ENCODE measurements around the gene ACE.

DNA sequence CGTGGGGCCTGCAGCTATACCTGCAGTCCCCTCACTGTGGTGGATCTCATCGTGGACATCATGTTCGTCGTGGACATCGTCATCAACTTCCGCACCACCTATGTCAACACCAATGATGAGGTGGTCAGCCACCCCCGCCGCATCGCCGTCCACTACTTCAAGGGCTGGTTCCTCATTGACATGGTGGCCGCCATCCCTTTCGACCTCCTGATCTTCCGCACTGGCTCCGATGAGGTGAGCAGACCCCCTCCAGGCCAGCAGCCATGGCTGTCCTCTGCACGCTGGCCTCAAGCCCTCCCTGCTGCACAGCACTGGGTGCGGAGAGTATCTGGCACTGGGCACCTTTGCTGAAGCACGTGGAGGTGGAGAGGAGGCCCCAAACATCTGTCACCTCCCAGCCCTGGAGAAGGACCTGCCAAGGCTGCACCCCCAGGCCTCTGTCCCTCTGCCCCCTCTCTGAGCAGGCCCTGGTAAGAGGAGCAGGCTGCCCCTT is 57.3 kb downstream of the ACE start:
- TF ChIP-seq, protein P1, sequence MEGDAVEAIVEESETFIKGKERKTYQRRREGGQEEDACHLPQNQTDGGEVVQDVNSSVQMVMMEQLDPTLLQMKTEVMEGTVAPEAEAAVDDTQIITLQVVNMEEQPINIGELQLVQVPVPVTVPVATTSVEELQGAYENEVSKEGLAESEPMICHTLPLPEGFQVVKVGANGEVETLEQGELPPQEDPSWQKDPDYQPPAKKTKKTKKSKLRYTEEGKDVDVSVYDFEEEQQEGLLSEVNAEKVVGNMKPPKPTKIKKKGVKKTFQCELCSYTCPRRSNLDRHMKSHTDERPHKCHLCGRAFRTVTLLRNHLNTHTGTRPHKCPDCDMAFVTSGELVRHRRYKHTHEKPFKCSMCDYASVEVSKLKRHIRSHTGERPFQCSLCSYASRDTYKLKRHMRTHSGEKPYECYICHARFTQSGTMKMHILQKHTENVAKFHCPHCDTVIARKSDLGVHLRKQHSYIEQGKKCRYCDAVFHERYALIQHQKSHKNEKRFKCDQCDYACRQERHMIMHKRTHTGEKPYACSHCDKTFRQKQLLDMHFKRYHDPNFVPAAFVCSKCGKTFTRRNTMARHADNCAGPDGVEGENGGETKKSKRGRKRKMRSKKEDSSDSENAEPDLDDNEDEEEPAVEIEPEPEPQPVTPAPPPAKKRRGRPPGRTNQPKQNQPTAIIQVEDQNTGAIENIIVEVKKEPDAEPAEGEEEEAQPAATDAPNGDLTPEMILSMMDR (conservative IDR thresholded peaks at IDR 0.05): no peak
- TF ChIP-seq EZH2 (IDR thresholded peaks at IDR 0.05; ENCODE audit: low read depth): no peak
